Measurements from ENCODE around the gene DNM2.
"Not testable (repeated sequence)": the region's sequence is repeated elsewhere in the genome, so short reads cannot be mapped to it uniquely, and the experiment has no call there.

GRCh38 chr19:10675214-10675613, 42.7 kb upstream of the DNM2 start:
- not testable (repeated sequence) for TF ChIP-seq CTCF (conservative IDR thresholded peaks at IDR 0.05); EZH2 (IDR thresholded peaks at IDR 0.05; ENCODE audit: low read depth)

Measured in PC-9 (cell line).